ENCODE results near the gene PIK3C3.

GRCh38 chr18:42087876-42088275 lies 132.8 kb downstream of the PIK3C3 start:
- TF ChIP-seq POLR2AphosphoS5 (IDR thresholded peaks at IDR 0.05) (no peak), POLR2A (IDR thresholded peaks at IDR 0.05) (no peak), CTCF (IDR thresholded peaks at IDR 0.05) (no peak)

All from breast epithelium (tissue), 3 donors.